HG03439 (cell line): ENCODE measurements around the gene SCN9A.
"Not testable (repeated sequence)": the region's sequence is repeated elsewhere in the genome, so short reads cannot be mapped to it uniquely, and the experiment has no call there.

Experiments
- ATAC-seq: cut with Tn5 transposase; IDR thresholded peaks from one replicate; pipeline ENCODE4 v1.9.1; 2021; ENCODE audit warnings: mild to moderate bottlenecking, moderate library complexity; ENCODE audit not compliant: unreplicated experiment

The SCN9A gene

GRCh38 chr2:166375736-166376487, at the start of gene SCN9A:
Gene SCN9A (minus strand): TSS chr2:166375944. CDS start chr2:166311756, 64,188 bp downstream.
- ATAC-seq, result no peak

- ATAC-seq, result no peak
Observed at GRCh38 chr2:166424841-166425240, 49.1 kb upstream of the SCN9A start.

- no peak for ATAC-seq
Observed at GRCh38 chr2:166419616-166419934, 43.8 kb upstream of the SCN9A start.

- no peak for ATAC-seq
Observed at GRCh38 chr2:166418853-166419615, 43.3 kb upstream of the SCN9A start.

GRCh38 chr2:166417669-166418068, 41.9 kb upstream of the SCN9A start:
- ATAC-seq, result no peak

- ATAC-seq, result no peak
Observed at GRCh38 chr2:166413255-166413654, 37.5 kb upstream of the SCN9A start.

- ATAC-seq, result no peak
Observed at GRCh38 chr2:166411473-166412230, 35.9 kb upstream of the SCN9A start.

- no peak for ATAC-seq
Observed at GRCh38 chr2:166410828-166411472, 35.2 kb upstream of the SCN9A start.

GRCh38 chr2:166407746-166408145, 32.0 kb upstream of the SCN9A start:
- ATAC-seq, result not testable (repeated sequence)

GRCh38 chr2:166406374-166406773, 30.6 kb upstream of the SCN9A start:
- no peak for ATAC-seq

GRCh38 chr2:166405569-166405926, 29.8 kb upstream of the SCN9A start:
- no peak for ATAC-seq

- ATAC-seq, result no peak
Observed at GRCh38 chr2:166404831-166405568, 29.3 kb upstream of the SCN9A start.

GRCh38 chr2:166394245-166394644, 18.5 kb upstream of the SCN9A start:
- no peak for ATAC-seq

GRCh38 chr2:166393008-166393407, 17.3 kb upstream of the SCN9A start:
- no peak for ATAC-seq

GRCh38 chr2:166388481-166389070, 12.8 kb upstream of the SCN9A start:
- no peak for ATAC-seq

- ATAC-seq, result no peak
Observed at GRCh38 chr2:166385313-166385712, 9.6 kb upstream of the SCN9A start.

GRCh38 chr2:166384774-166385173, 9.0 kb upstream of the SCN9A start:
- ATAC-seq, result no peak

- ATAC-seq, result no peak
Observed at GRCh38 chr2:166382448-166382847, 6.7 kb upstream of the SCN9A start.

- ATAC-seq, result no peak
Observed at GRCh38 chr2:166380615-166381014, 4.9 kb upstream of the SCN9A start.

GRCh38 chr2:166376873-166377272, 1.1 kb upstream of the SCN9A start:
- ATAC-seq, result no peak
